GM23338 (cell line): Measurements from ENCODE around the gene HDGFL2. TPM values are rescaled to one million over a fixed set of nuclear protein-coding genes. Genes with fewer than 3 reads are reported as not detected.

Experiments used
- ATAC-seq: fragments of 200-7000 bp; cut with Tn5 transposase; 3 replicates; pipeline ENCODE4 v1.9.1; 2020
- DNase-seq: peaks from one replicate; pipeline ENCODE4 v3.0.0-alpha.2; 2015; ENCODE audit warnings: low spot score
- H2AFZ ChIP-seq: fragments of 200-600 bp; sonication (generic); 2 replicates; pipeline ENCODE4 v1.8.0; 2016; ENCODE audit warnings: antibody characterized with exemption, mild to moderate bottlenecking, moderate library complexity
- H3F3A ChIP-seq: fragments of 200-600 bp; sonication (generic); replicated peaks from 2 replicates; pipeline ENCODE4 v1.8.0; 2017; ENCODE audit warnings: antibody characterized with exemption, mixed run types, low read depth
- H3K27ac ChIP-seq: fragments of 200-600 bp; sonication (generic); 2 replicates; pipeline ENCODE4 v1.6.1; 2016; ENCODE audit warnings: low read depth
- H3K27me3 ChIP-seq: fragments of 200-600 bp; sonication (generic); 2 replicates; pipeline ENCODE4 v1.8.0; 2016; ENCODE audit warnings: mild to moderate bottlenecking, mixed run types, moderate library complexity; ENCODE audit not compliant: insufficient read depth
- H3K36me3 ChIP-seq: fragments of 200-600 bp; sonication (generic); 2 replicates; pipeline ENCODE4 v1.8.0; 2016; ENCODE audit warnings: mild to moderate bottlenecking; ENCODE audit not compliant: insufficient read depth
- H3K4me1 ChIP-seq: fragments of 200-600 bp; sonication (generic); 2 replicates; pipeline ENCODE4 v1.8.0; 2016; ENCODE audit warnings: mild to moderate bottlenecking, moderate library complexity; ENCODE audit not compliant: insufficient read depth
- H3K4me2 ChIP-seq: fragments of 200-600 bp; sonication (generic); 2 replicates; pipeline ENCODE4 v1.7.1; 2017; ENCODE audit warnings: mixed run types
- H3K4me3 ChIP-seq: fragments of 200-600 bp; sonication (generic); 2 replicates; pipeline ENCODE4 v1.6.1; 2016; ENCODE audit warnings: mixed run types
- H3K79me2 ChIP-seq: fragments of 200-600 bp; sonication (generic); replicated peaks from 2 replicates; pipeline ENCODE4 v1.8.0; 2017; ENCODE audit warnings: mild to moderate bottlenecking; ENCODE audit not compliant: insufficient read depth
- H3K9me2 ChIP-seq: fragments of 200-600 bp; sonication (generic); 2 replicates; pipeline ENCODE4 v1.8.0; 2017; ENCODE audit not compliant: insufficient read depth
- H4K20me1 ChIP-seq: fragments of 200-600 bp; sonication (generic); replicated peaks from 2 replicates; pipeline ENCODE4 v1.8.0; 2017; ENCODE audit warnings: mild to moderate bottlenecking; ENCODE audit not compliant: insufficient read depth
- H3K27ac Mint-ChIP-seq: 2 replicates; pipeline ENCODE4 v1.8.0; 2020; ENCODE audit warnings: inconsistent platforms, mild to moderate bottlenecking, moderate library complexity, mixed read lengths
- H3K27me3 Mint-ChIP-seq: 3 replicates; pipeline ENCODE4 v1.8.0; 2022; ENCODE audit warnings: low read depth, mild to moderate bottlenecking, moderate library complexity, mixed read lengths, inconsistent platforms; ENCODE audit not compliant: insufficient read depth, poor library complexity
- H3K36me3 Mint-ChIP-seq: 3 replicates; pipeline ENCODE4 v1.8.0; 2021; ENCODE audit warnings: low read depth, mild to moderate bottlenecking, inconsistent platforms, moderate library complexity, mixed read lengths
- H3K4me1 Mint-ChIP-seq: 3 replicates; pipeline ENCODE4 v1.8.0; 2020; ENCODE audit warnings: mild to moderate bottlenecking, inconsistent platforms, mixed read lengths
- H3K4me3 Mint-ChIP-seq: 3 replicates; pipeline ENCODE4 v1.8.0; 2021; ENCODE audit warnings: moderate library complexity, mild to moderate bottlenecking, inconsistent platforms, mixed read lengths
- H3K9me3 Mint-ChIP-seq: 3 replicates; pipeline ENCODE4 v1.8.0; 2020; ENCODE audit warnings: moderate library complexity, mild to moderate bottlenecking, inconsistent platforms, mixed read lengths
- CREB1 ChIP-seq: fragments of 250-450 bp; sonication (Bioruptor Pico); IDR thresholded peaks from 2 replicates; pipeline ENCODE4 v1.5.0; 2020; ENCODE audit warnings: low read depth, mild to moderate bottlenecking, moderate library complexity
- ETS1 ChIP-seq: IDR thresholded peaks from 2 replicates; pipeline ENCODE4 v1.6.1; 2016; ENCODE audit warnings: antibody characterized with exemption
- EZH2 ChIP-seq: fragments of 200-600 bp; sonication (generic); IDR thresholded peaks from one replicate; pipeline ENCODE4 v1.8.0; 2017; ENCODE audit warnings: antibody characterized with exemption, mild to moderate bottlenecking, low read depth; ENCODE audit not compliant: unreplicated experiment
- EZH2phosphoT487 ChIP-seq: fragments of 200-600 bp; sonication (generic); IDR thresholded peaks from one replicate; pipeline ENCODE4 v1.8.1; 2018; ENCODE audit warnings: antibody characterized with exemption; ENCODE audit not compliant: unreplicated experiment
- JUNB ChIP-seq: IDR thresholded peaks from one replicate; pipeline ENCODE4 v1.6.1; 2016; ENCODE audit warnings: antibody characterized with exemption; ENCODE audit not compliant: unreplicated experiment
- NANOG ChIP-seq: IDR thresholded peaks from 2 replicates; pipeline ENCODE4 v1.6.1; 2016; ENCODE audit warnings: antibody characterized with exemption, borderline replicate concordance
- POLR2AphosphoS5 ChIP-seq: IDR thresholded peaks from 2 replicates; pipeline ENCODE4 v1.6.1; 2016; ENCODE audit warnings: antibody characterized with exemption, low read depth
- ZNF114 ChIP-seq: fragments of 250-450 bp; sonication (Bioruptor Pico); IDR thresholded peaks from 2 replicates; pipeline ENCODE4 v1.5.0; 2020; ENCODE audit warnings: mild to moderate bottlenecking, moderate library complexity
- ZNF331 ChIP-seq: fragments of 250-450 bp; sonication (Bioruptor Pico); IDR thresholded peaks from 2 replicates; pipeline ENCODE4 v1.5.0; 2020; ENCODE audit warnings: low read depth, mild to moderate bottlenecking, moderate library complexity
- ZNF462 ChIP-seq: fragments of 250-450 bp; sonication (Bioruptor Pico); IDR thresholded peaks from 2 replicates; pipeline ENCODE4 v1.5.0; 2020; ENCODE audit warnings: mild to moderate bottlenecking, moderate library complexity
- polyA plus RNA-seq: library from polyadenylated mRNA; unstranded; fragments of >200 nt; fragmentation: Nextera tagmentation; extraction: Ambion mirVana; gene quantifications from 2 replicates; pipeline ENCODE4 v1.2.1, GENCODE V29; 2016
- total RNA-seq: library from RNA; depleted of rRNA; stranded (reverse); fragments of >200 nt; shearing (Covaris generic); gene quantifications from 2 replicates; pipeline ENCODE4 v1.2.3, GENCODE V29; 2014
- TF ChIP-seq, protein P1 (sequence below): IDR thresholded peaks from one replicate; pipeline ENCODE4 v1.6.1; 2018; ENCODE audit warnings: antibody characterized with exemption; ENCODE audit not compliant: unreplicated experiment
- TF ChIP-seq, protein P2 (sequence below), 2 experiments: fragments of 200-600 bp in 1 of 2; sonication (generic) in 1 of 2; conservative IDR thresholded peaks; 2 replicates each; pipeline versions ENCODE4 v1.5.1 to v1.6.1; 2016 to 2017; ENCODE audit warnings: antibody characterized with exemption in 2 of 2, low read depth in 2 of 2, mild to moderate bottlenecking in 2 of 2, moderate library complexity in 1 of 2

The HDGFL2 gene
- total and polyA plus RNA-seq, 2 experiments from 2014 or later = 64.8 to 113 TPM

DNA sequence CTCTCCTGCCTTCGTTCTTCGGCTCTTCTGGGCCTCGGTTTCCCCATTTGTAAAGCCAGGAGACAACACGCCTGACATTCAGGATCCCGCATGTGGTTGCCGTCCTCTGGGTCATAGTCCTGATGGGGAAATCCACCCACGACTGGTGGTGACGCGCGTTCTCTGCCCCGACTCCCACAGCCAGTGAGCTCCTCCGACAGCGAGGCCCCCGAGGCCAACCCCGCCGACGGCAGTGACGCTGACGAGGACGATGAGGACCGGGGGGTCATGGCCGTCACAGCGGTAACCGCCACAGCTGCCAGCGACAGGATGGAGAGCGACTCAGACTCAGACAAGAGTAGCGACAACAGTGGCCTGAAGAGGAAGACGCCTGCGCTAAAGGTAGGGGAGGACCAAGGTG lies 16.4 kb downstream of the HDGFL2 start:
- no peak for TF ChIP-seq CREB1 (CRISPR knock-in tag)
- no peak for TF ChIP-seq ZNF331 (CRISPR knock-in tag)
- no peak for TF ChIP-seq ZNF462 (CRISPR knock-in tag)
- TF ChIP-seq, protein P1, sequence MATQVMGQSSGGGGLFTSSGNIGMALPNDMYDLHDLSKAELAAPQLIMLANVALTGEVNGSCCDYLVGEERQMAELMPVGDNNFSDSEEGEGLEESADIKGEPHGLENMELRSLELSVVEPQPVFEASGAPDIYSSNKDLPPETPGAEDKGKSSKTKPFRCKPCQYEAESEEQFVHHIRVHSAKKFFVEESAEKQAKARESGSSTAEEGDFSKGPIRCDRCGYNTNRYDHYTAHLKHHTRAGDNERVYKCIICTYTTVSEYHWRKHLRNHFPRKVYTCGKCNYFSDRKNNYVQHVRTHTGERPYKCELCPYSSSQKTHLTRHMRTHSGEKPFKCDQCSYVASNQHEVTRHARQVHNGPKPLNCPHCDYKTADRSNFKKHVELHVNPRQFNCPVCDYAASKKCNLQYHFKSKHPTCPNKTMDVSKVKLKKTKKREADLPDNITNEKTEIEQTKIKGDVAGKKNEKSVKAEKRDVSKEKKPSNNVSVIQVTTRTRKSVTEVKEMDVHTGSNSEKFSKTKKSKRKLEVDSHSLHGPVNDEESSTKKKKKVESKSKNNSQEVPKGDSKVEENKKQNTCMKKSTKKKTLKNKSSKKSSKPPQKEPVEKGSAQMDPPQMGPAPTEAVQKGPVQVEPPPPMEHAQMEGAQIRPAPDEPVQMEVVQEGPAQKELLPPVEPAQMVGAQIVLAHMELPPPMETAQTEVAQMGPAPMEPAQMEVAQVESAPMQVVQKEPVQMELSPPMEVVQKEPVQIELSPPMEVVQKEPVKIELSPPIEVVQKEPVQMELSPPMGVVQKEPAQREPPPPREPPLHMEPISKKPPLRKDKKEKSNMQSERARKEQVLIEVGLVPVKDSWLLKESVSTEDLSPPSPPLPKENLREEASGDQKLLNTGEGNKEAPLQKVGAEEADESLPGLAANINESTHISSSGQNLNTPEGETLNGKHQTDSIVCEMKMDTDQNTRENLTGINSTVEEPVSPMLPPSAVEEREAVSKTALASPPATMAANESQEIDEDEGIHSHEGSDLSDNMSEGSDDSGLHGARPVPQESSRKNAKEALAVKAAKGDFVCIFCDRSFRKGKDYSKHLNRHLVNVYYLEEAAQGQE = no peak
- no peak for TF ChIP-seq JUNB
- TF ChIP-seq EZH2 = no peak
- no peak for TF ChIP-seq POLR2AphosphoS5
- no peak for TF ChIP-seq ZNF114 (CRISPR knock-in tag)
- no peak for TF ChIP-seq NANOG
- no peak for TF ChIP-seq ETS1
- no peak for TF ChIP-seq EZH2phosphoT487
- TF ChIP-seq, protein P2, sequence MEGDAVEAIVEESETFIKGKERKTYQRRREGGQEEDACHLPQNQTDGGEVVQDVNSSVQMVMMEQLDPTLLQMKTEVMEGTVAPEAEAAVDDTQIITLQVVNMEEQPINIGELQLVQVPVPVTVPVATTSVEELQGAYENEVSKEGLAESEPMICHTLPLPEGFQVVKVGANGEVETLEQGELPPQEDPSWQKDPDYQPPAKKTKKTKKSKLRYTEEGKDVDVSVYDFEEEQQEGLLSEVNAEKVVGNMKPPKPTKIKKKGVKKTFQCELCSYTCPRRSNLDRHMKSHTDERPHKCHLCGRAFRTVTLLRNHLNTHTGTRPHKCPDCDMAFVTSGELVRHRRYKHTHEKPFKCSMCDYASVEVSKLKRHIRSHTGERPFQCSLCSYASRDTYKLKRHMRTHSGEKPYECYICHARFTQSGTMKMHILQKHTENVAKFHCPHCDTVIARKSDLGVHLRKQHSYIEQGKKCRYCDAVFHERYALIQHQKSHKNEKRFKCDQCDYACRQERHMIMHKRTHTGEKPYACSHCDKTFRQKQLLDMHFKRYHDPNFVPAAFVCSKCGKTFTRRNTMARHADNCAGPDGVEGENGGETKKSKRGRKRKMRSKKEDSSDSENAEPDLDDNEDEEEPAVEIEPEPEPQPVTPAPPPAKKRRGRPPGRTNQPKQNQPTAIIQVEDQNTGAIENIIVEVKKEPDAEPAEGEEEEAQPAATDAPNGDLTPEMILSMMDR (conservative IDR thresholded peaks at IDR 0.05; ENCODE audit: low read depth in 2 of 2) = no peak
- Mint-ChIP-seq H3K4me3 (no peak overlapping the region), H3K9me3 (no peaks in the 10 kb centered on the region; the same call in 2 of the 3 replicates), H3K27ac (no peak overlapping the region), H3K27me3 (no peaks in the 10 kb centered on the region), H3K36me3 (peaks cover 47% of the 10 kb centered on the region), H3K4me1 (no peaks in the 10 kb centered on the region; the same call in 2 of the 3 replicates)
- ATAC-seq = no peak
- Histone ChIP-seq H2AFZ (no peak overlapping the region), H3K79me2 (0 out of 2 replicates have a peak, but pooled peaks cover 3% of the 10 kb centered on the region), H3F3A (peaks cover 9% of the 10 kb centered on the region; the same call in 1 of the 2 replicates), H3K9me2 (no peaks in the 10 kb centered on the region), H3K4me2 (no peak overlapping the region), H4K20me1 (no peaks in the 10 kb centered on the region; the same call in 1 of the 2 replicates), H3K27me3 (no peaks in the 10 kb centered on the region), H3K36me3 (peaks cover 21% of the 10 kb centered on the region; the same call in 1 of the 2 replicates), H3K4me3 (no peak overlapping the region), H3K4me1 (no peaks in the 10 kb centered on the region), H3K27ac (no peak overlapping the region)
- DNase-seq = no peak
